Hepatic stellate cell (primary cell): Measurements from ENCODE around the gene SIRPD.
"Not testable (repeated sequence)": the region's sequence is repeated elsewhere in the genome, so short reads cannot be mapped to it uniquely, and the experiment has no call there.

Experiments
- DNase-seq: peaks from one replicate; pipeline ENCODE4 v3.0.0; 2011; ENCODE audit warnings: low spot score

The SIRPD gene

DNA sequence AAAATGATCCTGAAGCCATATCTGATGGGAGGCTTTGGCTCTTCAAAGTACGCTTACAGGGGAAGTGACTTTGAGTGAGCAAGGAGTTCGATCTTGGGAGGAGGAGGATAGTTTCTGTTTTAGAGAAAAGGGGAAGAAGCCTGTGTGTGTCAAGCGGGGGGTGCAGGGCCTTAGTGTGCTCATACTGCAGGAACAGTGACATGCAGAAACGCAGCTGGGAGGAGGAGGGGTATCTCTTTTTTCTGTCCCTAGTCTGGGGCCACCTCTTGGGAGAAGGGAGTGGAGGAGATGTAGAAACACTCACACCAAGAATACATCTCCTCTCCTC lies 19.8 kb downstream of the SIRPD start:
- no peak for DNase-seq

DNA sequence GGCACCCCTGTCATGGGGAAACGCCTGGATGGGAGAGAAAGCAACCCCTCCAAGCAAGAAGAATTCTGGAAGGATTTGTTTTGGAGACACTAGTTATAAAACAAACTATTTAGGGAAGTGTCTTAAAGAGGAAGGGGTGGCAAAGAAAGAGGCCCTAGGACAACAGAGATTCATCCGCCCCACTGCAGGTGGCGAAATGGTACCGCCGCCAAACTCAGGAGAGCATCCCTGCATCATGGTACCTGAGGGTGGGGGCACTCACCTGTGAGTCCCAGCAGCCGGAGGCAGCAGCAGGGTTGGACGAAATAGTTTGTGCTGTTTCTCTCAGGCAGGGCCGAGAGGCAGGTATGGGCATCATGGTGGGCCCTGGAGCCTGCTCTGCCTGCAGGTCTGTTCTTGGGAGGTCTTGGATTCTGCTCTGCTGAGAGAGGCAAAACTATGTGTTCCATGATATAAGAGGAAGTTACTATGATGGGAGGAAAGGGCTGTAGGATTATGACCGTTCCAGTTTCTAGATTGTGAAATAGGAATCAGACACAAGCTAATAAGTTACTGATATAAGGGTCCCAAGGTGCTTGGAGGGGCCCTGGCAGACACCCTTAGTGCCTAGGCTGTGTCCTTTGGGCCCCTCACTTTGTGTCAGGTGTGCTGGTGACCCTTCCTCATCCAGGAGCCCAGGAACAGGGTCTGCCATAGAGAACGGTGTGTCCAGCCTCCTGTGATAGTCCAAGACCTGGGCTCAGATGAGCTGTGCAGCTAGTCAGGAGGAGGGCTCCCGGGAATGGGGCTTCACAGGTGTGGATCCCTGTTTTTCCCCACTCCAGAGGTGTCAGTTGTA lies 20.4 kb downstream of the SIRPD start:
- DNase-seq, result no peak

DNA sequence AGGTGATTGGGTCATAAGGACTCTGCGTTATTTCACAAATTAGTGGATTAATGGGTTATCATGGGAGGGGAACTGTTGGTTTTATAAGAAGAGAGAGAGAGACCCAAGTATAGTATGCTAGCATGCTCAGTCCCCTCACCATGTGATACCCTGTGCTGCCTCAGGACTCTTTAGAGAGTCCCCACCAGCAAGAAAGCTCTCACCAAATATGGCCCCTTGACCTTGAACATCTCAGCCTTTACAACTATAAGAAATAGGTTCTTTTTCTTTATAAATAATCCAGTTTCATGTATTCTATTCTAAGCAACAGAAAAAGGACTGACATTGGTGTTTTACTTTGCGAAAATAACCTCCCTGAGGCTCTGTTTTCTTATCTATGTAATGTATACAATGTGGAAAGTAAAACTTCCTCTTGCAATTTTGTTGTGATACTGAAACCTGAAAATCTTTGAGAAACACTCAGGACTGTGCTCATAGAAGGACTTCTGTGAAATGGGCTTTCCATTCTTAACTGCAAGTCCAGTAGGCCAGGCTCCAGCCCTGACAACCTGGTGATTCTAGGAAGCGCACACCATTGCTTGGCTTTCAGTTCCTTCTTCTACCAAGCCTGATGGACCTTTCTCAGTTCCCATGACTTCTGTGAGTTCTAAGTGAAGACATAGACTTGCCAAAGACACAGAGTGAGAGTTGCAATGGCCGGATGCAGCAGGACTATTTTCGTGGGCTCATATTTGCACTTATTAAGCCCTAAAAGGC lies 21.9 kb downstream of the SIRPD start:
- DNase-seq, result no peak

GRCh38 chr20:1534526-1534925 lies 23.0 kb downstream of the SIRPD start:
- no peak for DNase-seq

DNA sequence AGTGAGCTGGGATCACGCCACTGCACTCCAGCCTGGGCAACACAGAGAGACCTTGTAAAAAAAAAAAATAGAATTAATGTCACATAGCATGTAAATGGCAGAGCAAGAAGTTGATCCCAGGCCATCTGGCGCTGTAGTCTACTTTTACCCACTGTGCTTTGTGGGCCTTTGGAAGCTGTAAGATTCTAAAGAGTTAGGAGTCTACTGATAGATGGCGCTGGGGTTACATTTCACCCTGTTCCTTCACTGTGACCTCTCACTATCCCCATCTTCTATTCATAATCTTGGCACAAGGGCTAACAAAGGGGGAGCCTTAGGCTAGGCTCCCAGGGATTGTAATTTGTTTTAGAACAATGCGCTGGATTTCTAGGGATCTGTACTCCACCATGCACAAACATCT lies 24.4 kb downstream of the SIRPD start:
- DNase-seq, result no peak

- no peak for DNase-seq
Measured at GRCh38 chr20:1528811-1529210, 28.7 kb downstream of the SIRPD start.

DNA sequence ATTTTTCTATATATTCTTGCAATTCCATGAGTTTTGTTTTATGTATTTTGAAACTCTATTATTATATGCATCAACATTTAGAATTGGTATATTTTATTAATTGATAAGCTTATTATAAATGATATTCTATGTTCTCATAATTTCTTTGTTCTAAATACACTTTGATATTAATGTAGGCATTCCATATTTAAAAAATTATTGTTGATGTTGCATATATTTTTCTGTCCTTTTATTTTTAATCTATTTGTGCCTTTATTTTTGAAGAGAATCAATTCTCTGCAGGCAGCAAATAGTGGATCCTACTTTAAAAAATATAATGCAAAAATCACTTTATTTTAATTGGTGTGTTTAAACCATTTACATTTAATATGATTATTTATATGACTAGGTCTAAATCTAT lies 29.6 kb downstream of the SIRPD start:
- no peak for DNase-seq

GRCh38 chr20:1526896-1527295 lies 30.6 kb downstream of the SIRPD start:
- DNase-seq, result no peak

- DNase-seq, result no peak
Measured at GRCh38 chr20:1526310-1526709, 31.2 kb downstream of the SIRPD start.

DNA sequence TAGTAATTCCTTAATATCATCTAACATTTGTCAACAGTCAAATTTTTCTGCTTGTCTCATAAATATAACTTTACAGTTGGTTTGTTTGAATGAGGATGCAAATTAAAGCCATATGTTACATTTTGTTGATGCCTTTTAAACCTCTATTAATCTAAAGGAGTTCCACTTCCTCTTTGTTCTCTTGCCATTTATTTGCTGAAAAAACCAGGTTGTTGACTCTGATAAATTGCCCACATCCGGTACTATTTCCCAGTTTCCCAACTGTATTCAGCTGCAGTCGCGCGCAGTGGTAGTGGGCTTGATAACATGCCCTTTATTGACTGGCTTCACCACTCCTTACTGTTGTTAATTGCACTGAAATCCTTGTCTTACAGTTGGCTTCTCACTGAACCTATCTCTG lies 33.5 kb downstream of the SIRPD start:
- no peak for DNase-seq

GRCh38 chr20:1517010-1517409 lies 40.5 kb downstream of the SIRPD start:
- DNase-seq, result no peak

DNA sequence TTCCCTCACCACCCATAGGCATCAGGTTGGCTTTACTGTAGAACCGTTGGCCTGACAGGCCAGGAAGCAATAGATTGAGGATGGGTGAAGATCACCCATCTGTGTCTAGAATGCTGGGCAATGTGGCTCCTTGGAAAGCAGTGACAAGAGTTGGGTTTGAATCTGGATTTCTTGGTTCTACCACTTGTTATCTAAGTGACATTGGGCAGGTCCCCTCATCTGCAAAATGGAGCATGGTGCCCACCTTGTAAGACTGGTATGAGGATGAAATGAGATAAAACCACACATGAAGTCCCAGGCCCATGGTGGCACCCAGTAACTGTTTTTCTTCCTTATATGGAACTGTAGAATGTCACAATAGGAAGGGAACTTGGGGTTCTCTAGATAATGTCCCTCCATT lies 43.7 kb downstream of the SIRPD start:
- DNase-seq, result no peak

DNA sequence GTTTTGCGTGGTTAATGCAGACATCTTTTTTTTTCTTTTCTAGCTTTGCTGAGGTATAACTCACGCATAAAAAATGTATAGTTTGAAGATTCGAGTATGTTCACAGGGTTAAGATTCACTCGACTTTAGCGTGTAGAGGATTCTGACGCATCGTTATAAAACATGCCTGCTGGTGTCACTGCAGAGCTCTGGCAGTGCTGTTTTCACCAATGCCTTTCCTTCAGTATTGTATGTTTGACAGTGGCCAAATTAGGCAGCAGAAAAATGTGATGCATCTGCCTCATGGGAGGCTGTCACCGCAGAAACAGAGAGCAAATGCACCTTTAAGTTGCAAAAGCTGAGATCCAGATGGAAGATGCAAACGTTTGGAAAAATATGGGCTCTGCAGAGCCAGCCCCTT lies 48.3 kb downstream of the SIRPD start:
- DNase-seq, result peak; percentile 29

DNA sequence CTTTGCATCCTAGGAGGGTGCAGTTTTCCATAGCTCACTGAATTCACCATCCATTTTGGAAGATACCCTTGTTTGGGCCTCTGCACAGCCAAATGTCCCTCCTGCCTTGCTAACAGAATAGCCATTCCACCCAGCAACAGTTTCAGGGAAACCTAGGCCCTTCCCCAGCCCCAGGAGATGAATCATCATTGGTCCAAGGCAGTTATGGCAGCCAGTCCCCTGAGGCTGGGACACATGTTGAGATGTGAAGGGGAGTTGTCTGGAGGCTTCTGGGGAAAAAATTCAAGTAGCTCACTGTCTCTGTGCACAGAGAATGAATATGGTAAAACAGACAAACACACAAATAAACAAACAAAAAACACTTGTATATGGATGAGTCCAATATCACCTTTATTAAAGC lies 48.9 kb downstream of the SIRPD start:
- no peak for DNase-seq

DNA sequence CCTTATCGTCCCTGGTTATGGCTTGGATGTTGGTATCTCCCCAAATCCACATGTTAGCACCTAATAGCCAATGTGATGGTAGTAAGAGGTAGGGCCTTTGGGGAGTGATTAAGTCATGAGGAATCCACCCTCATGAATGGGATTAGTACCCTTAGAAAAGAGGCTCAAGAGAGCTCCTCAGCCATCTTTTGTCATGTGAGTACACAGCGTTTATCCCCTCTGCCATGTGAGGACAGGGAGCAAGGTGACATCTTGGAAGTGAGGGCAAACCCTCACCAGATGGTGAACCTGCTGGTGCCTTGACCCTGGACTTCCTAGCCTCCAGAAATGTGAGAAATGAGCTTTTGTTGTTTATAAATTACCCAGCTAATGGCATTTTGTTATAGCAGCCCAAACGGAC lies 50.2 kb downstream of the SIRPD start:
- DNase-seq, result no peak

GRCh38 chr20:1505871-1506270 lies 51.6 kb downstream of the SIRPD start:
- no peak for DNase-seq

DNA sequence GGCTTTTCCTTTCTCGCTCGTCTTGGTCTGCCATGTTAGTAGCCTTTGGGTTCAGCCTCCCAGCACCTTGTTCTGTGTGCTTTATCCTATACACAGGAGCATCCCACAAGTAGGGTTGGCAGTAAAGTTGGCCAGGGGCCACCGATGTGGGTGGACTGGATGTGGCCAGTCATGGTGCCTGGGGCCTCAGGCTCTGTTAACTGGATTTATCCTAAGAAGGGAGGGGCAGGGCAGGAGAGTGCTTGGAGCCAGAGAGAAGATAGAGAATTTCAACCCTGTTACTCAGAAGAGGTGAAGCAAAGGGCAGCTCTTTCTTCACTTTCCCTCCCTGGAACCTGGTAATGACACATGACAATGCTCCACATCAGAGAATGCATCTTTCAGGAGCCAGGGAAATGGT lies 52.1 kb downstream of the SIRPD start:
- DNase-seq, result no peak

- peak; percentile 72 for DNase-seq
Measured at GRCh38 chr20:1503564-1504227, 53.8 kb downstream of the SIRPD start.

- no peak for DNase-seq
Measured at GRCh38 chr20:1500496-1500895, 57.0 kb downstream of the SIRPD start.

DNA sequence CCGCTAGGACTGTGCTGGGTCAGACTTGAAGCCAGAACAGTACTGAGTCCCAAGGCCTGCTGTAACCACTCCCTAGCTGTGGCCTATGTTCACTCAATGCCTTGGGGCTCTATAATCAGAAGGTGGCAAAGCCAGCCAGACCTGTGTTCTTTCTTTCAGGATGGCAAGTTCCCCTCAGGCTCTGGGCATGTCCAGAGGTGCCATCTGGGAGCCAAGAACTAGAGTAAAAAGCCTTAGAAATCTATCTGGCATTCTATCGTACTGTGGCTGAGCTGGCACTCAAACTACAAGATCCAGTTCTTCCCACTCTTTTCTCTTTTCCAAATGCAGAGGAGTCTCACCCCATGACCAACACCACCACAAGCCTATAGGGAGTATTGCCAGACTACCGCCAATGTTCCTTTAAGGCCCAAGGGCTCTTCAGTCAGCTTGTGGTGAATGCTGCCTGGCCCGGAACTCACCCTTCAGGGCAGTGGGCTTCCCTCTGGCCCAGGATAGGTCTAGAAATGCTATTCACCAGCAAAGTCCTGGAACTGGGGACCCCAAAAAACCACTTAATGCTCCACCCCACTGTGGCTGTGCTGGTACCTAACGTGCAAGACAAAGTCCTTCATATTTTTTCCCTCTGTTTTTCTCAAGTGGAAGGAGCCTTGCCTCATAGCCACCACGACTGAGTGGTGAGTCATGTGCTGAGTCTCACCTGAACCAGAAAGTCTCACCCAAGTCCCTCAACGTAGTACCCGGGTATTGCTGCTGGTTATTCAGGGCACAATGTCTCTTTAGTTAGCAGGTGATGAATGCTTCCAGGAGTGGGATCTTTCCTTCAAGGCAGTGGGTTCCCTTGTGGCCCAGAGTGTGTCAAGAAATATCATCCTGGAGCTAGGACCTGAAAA lies 57.7 kb downstream of the SIRPD start:
- no peak for DNase-seq

DNA sequence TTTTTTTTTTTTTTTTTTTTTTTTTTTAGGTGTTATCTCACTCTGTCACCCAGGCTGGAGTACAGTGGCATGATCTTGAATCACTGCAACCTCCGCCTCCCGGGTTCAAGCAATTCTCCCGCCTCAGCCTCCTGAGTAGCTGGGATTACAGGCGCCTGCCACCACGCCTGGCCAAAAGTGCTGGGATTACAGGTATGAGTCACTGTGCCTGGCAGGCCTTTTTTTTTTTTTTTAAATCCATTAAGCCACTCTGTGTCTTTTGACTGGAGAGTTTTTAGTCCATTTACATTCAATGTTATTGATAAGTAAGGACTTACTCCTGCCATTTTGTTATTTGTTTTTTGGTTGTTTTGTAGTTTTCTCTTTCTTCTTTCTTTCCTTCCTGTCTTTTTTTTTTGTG lies 60.1 kb downstream of the SIRPD start:
- DNase-seq, result not testable (repeated sequence)

DNA sequence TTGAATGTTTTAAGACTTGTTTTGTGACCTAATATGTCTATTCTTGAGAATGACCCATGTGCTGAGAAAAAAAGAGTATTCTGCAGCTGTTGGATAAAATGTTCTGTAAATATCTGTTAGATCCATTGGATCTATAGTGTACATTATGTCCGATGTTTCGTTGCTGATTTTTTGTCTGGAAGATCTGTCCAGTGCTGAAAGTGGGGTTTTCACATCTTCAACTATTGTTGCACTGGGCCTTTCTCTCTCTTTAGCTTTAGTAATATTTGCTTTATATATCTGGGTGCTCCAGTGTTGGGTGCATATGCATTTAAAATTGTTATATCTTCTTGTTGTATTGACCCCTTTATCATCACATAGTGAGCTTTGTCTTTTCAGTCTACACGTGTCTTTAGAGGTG lies 60.6 kb downstream of the SIRPD start:
- no peak for DNase-seq
